Measurements from ENCODE around the gene SOAT2. TPM values are rescaled to one million over a fixed set of nuclear protein-coding genes. Genes with fewer than 3 reads are reported as not detected.

Gene SOAT2
- total RNA-seq, 6 experiments from 2014 or later = 0.12 to 0.34 (median 0.18) TPM

GRCh38 chr12:53128780-53129569 lies 25.7 kb downstream of the SOAT2 start:
- Mint-ChIP-seq H3K4me1 (ENCODE audit: low read depth) (peaks cover 14% of the 10 kb centered on the region), H3K4me3 (no peak overlapping the region), H3K27ac (no peak overlapping the region), H3K27me3 (ENCODE audit: insufficient read depth) (peaks cover 9% of the 10 kb centered on the region), H3K36me3 (ENCODE audit: low read depth) (no peaks in the 10 kb centered on the region), H3K9me3 (no peaks in the 10 kb centered on the region)
- no peak for TF ChIP-seq CTCF (IDR thresholded peaks at IDR 0.05)
- DNase-seq = no peak

DNA sequence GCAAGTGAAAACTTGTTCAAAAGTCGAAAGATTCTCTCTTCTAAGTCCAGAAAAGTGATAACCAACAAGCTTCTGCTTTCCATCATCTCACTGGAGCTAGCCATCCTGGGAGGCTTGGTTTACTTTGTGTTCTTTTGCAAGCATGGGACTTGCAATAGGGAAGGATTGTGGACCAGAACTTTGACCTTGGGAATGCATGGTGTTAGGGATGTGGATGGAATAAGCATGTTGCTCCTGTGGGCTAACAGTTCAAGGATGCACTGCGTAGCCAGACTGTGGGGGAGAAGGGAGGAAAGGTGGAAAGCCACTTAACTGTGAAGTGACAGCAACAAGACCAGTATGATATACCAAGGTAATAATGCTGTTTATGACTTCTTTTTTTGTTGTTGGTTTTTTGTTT lies 28.6 kb downstream of the SOAT2 start:
- Mint-ChIP-seq H3K36me3 (ENCODE audit: low read depth) (no peaks in the 10 kb centered on the region), H3K4me1 (ENCODE audit: low read depth) (0 out of 2 replicates have a peak, but pooled peaks cover 5% of the 10 kb centered on the region), H3K9me3 (peaks cover 7% of the 10 kb centered on the region)

DNA sequence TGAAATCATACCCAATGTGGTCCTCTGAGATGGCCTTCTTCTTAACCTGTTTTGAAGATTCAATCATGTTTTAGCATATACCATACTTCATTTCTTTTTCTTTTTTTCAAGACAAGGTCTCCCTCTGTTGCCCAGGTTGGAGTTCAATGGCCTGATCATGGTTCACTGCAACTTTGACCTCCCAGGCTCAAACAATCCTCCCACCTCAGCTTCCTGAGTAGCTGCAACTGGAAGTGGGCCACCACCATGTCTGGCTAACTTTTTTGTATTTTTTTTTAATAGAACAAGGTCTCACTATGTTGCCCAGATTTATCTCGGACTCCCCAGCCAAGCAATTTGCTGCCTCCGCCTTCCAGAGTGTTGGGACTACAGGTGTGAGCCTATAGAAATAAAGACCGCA lies 30.4 kb downstream of the SOAT2 start:
- H3K4me1 Mint-ChIP-seq (ENCODE audit: low read depth) = no peaks in the 10 kb centered on the region
- peaks cover 19% of the 10 kb centered on the region for H3K9me3 Mint-ChIP-seq
- H3K27me3 Mint-ChIP-seq (ENCODE audit: insufficient read depth) = peaks cover 5% of the 10 kb centered on the region

More for the DNA sequence above, 28.6 kb downstream of the SOAT2 start:
- DNase-seq = no peak
- H3K27ac Mint-ChIP-seq = no peak overlapping the region
- H3K27me3 Mint-ChIP-seq (ENCODE audit: insufficient read depth) = peaks cover 9% of the 10 kb centered on the region
- no peak for TF ChIP-seq CTCF (IDR thresholded peaks at IDR 0.05)
- H3K4me3 Mint-ChIP-seq = no peak overlapping the region

GRCh38 chr12:53143355-53143754 lies 40.1 kb downstream of the SOAT2 start:
- no peak for DNase-seq
- no peak for TF ChIP-seq CTCF (IDR thresholded peaks at IDR 0.05)
- Mint-ChIP-seq H3K9me3 (peaks cover 12% of the 10 kb centered on the region), H3K36me3 (ENCODE audit: low read depth) (no peaks in the 10 kb centered on the region; the same call in 1 of the 2 replicates), H3K4me3 (no peak overlapping the region), H3K4me1 (ENCODE audit: low read depth) (no peaks in the 10 kb centered on the region), H3K27me3 (ENCODE audit: insufficient read depth) (peaks cover 1% of the 10 kb centered on the region; the same call in 1 of the 2 replicates), H3K27ac (no peak overlapping the region)

More for the DNA sequence above, 30.4 kb downstream of the SOAT2 start:
- no peak overlapping the region for H3K27ac Mint-ChIP-seq
- H3K4me3 Mint-ChIP-seq = no peak overlapping the region
- no peak for TF ChIP-seq CTCF (IDR thresholded peaks at IDR 0.05)
- H3K36me3 Mint-ChIP-seq (ENCODE audit: low read depth) = peaks cover 8% of the 10 kb centered on the region; the same call in 1 of the 2 replicates
- no peak for DNase-seq

DNA sequence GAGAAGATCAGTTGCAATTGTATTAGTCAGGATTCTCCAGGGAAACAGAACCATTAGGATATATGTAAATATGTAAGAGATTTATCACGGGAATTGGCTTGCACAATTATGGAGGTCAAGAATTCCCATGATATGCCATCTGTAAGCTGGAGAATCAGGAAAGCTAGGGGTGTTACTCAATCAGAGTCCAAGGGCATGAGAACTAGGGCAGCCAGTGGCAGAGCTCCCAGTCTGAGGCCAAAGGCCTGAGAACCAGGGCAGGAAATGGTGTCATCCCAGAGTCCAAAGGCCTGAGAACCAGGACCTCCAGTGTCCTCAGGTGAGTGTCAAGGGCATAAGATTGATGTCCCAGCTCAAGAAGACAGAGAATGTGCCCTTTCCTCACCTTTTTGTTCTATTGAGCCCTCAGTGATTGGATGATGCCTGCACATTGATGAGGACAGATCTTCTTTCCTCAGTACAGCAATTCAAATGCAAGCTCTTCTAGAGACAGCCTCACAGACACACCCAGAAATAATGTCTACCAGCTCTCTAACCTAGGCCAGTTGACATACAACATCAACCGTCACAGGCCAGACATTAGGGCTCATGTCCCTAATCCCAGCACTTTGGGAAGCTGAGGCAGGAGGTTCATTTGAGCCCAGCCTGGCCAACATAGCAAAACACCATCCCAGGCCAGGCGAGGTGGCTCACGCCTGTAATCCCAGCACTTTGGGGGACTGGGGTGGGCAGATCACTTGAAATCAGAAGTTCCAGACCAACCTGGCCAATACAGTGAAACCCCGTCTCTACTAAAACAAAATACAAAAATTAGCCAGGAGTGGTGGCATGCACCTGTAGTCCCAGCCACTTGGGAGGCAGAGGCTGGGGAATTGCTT lies 42.3 kb downstream of the SOAT2 start:
- H3K27me3 Mint-ChIP-seq (ENCODE audit: insufficient read depth) = peaks cover 1% of the 10 kb centered on the region; the same call in 1 of the 2 replicates
- no peaks in the 10 kb centered on the region for H3K9me3 Mint-ChIP-seq
- no peak for TF ChIP-seq CTCF (IDR thresholded peaks at IDR 0.05)
- H3K4me3 Mint-ChIP-seq = no peak overlapping the region
- no peaks in the 10 kb centered on the region for H3K36me3 Mint-ChIP-seq (ENCODE audit: low read depth)
- no peak overlapping the region for H3K27ac Mint-ChIP-seq
- no peaks in the 10 kb centered on the region; the same call in 1 of the 2 replicates for H3K4me1 Mint-ChIP-seq (ENCODE audit: low read depth)
- DNase-seq = no peak

Data from HFFc6 (cell line).